Neural progenitor cell (in vitro differentiated cells): Measurements from ENCODE around the gene TRIM38. TPM values are rescaled to one million over a fixed set of nuclear protein-coding genes. Genes with fewer than 3 reads are reported as not detected.

Experiments
- DNase-seq: peaks from one replicate; pipeline ENCODE4 v3.0.0-alpha.2; 2016; ENCODE audit warnings: low spot score
- H2AFZ ChIP-seq: fragments of 200-600 bp; sonication (generic); replicated peaks from 2 replicates; pipeline ENCODE4 v1.6.1; 2016; ENCODE audit warnings: antibody characterized with exemption
- H3F3A ChIP-seq: fragments of 200-600 bp; sonication (generic); 2 replicates; pipeline ENCODE4 v1.6.1; 2016; ENCODE audit warnings: antibody characterized with exemption, low read depth
- H3K27ac ChIP-seq: fragments of 200-600 bp; sonication (generic); 2 replicates; pipeline ENCODE4 v1.5.1; 2016; ENCODE audit warnings: mild to moderate bottlenecking
- H3K27me3 ChIP-seq: fragments of 200-600 bp; sonication (generic); 2 replicates; pipeline ENCODE4 v1.6.1; 2016; ENCODE audit warnings: mild to moderate bottlenecking, moderate library complexity
- H3K36me3 ChIP-seq: fragments of 200-600 bp; sonication (generic); 2 replicates; pipeline ENCODE4 v1.5.1; 2016
- H3K4me1 ChIP-seq: fragments of 200-600 bp; sonication (generic); 2 replicates; pipeline ENCODE4 v1.6.1; 2016; ENCODE audit warnings: mixed run types
- H3K4me2 ChIP-seq: fragments of 200-600 bp; sonication (generic); 2 replicates; pipeline ENCODE4 v1.6.1; 2016
- H3K4me3 ChIP-seq: fragments of 200-600 bp; sonication (generic); 2 replicates; pipeline ENCODE4 v1.5.1; 2016
- H3K79me2 ChIP-seq: fragments of 200-600 bp; sonication (generic); 2 replicates; pipeline ENCODE4 v1.6.1; 2016; ENCODE audit warnings: low read depth
- H3K9ac ChIP-seq: fragments of 200-600 bp; sonication (generic); 2 replicates; pipeline ENCODE4 v1.6.1; 2016
- H3K9me3 ChIP-seq: fragments of 200-600 bp; sonication (generic); 2 replicates; pipeline ENCODE4 v1.5.1; 2016; ENCODE audit warnings: low read depth
- H4K20me1 ChIP-seq: fragments of 200-600 bp; sonication (generic); 2 replicates; pipeline ENCODE4 v1.6.1; 2016; ENCODE audit warnings: low read depth
- H3K27ac Mint-ChIP-seq: 3 replicates; pipeline ENCODE4 v1.8.0; 2021; ENCODE audit warnings: mixed read lengths
- H3K27me3 Mint-ChIP-seq: 2 replicates; pipeline ENCODE4 v1.8.0; 2022; ENCODE audit warnings: low read depth, mild to moderate bottlenecking, inconsistent platforms, moderate library complexity, mixed read lengths; ENCODE audit not compliant: insufficient read depth
- H3K36me3 Mint-ChIP-seq: 3 replicates; pipeline ENCODE4 v1.8.0; 2021; ENCODE audit warnings: mixed read lengths
- H3K4me1 Mint-ChIP-seq: 3 replicates; pipeline ENCODE4 v1.8.0; 2021; ENCODE audit warnings: mixed read lengths
- H3K4me3 Mint-ChIP-seq: 3 replicates; pipeline ENCODE4 v1.8.0; 2021; ENCODE audit warnings: mild to moderate bottlenecking, moderate library complexity, mixed read lengths
- H3K9me3 Mint-ChIP-seq: 3 replicates; pipeline ENCODE4 v1.8.0; 2020; ENCODE audit warnings: mixed read lengths
- CTCF ChIP-seq: fragments of 200-600 bp; sonication (generic); IDR thresholded peaks from 2 replicates; pipeline ENCODE4 v1.5.1; 2017; ENCODE audit warnings: antibody characterized with exemption, mild to moderate bottlenecking
- EZH2 ChIP-seq: fragments of 200-600 bp; sonication (generic); IDR thresholded peaks from 2 replicates; pipeline ENCODE4 v1.6.1; 2017; ENCODE audit warnings: antibody characterized with exemption, mild to moderate bottlenecking, moderate library complexity
- EZH2phosphoT487 ChIP-seq: fragments of 200-600 bp; sonication (generic); IDR thresholded peaks from 2 replicates; pipeline ENCODE4 v1.6.1; 2017; ENCODE audit warnings: antibody characterized with exemption
- total RNA-seq: library from RNA; depleted of rRNA; stranded (reverse); fragments of >200 nt; gene quantifications from 2 replicates; pipeline ENCODE4 v1.2.3, GENCODE V29; 2015; ENCODE audit warnings: low replicate concordance

The TRIM38 gene
- total RNA-seq, 1 donor from 2014 or later = 0.30 TPM

GRCh38 chr6:25987845-25988244 is 25.2 kb downstream of the TRIM38 start:
- Mint-ChIP-seq H3K4me1 (peaks cover 8% of the 10 kb centered on the region), H3K36me3 (no peaks in the 10 kb centered on the region), H3K9me3 (no peaks in the 10 kb centered on the region), H3K27ac (no peak overlapping the region), H3K27me3 (no peaks in the 10 kb centered on the region), H3K4me3 (no peak overlapping the region)
- Histone ChIP-seq H3K4me3 (no peak overlapping the region), H3F3A (peaks cover 14% of the 10 kb centered on the region), H2AFZ (no peak overlapping the region), H3K27me3 (no peaks in the 10 kb centered on the region), H3K9me3 (no peaks in the 10 kb centered on the region), H3K27ac (no peak overlapping the region), H3K4me1 (peaks cover 19% of the 10 kb centered on the region), H3K4me2 (no peak overlapping the region), H4K20me1 (no peaks in the 10 kb centered on the region), H3K36me3 (no peaks in the 10 kb centered on the region), H3K9ac (no peak overlapping the region), H3K79me2 (no peaks in the 10 kb centered on the region)
- TF ChIP-seq EZH2 (no peak), CTCF (no peak), EZH2phosphoT487 (no peak)
- DNase-seq = peak; percentile 45

DNA sequence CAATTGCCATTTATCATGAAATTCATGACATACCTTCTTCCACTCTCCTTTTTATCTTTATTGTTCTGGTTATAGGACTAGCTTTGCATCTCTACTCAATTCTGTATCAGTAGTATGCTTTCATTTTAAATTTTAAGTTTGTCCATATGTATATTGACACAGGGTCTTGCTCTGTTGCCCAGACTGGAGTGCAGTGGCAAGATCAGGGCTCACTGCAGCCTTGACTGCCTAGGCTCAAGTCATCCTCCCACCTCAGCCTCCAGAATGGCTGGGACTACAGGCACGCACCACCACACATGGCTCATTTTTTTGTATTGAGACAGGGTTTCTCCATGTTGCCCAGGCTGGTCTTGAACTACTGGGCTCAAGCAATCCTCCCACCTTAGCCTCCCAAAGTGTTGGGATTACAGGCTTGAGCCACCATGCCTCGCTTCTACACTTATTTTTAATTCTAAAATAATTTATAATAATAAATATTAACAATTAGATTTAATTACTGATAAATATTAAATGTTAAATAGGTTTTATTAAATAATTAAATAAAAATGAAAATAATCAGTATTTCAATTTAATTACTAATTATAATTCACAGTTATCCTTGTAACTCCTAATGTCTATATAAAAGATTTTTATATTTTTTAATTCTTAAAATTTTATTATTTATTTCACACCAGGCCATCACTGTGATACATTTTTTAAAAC is 27.7 kb downstream of the TRIM38 start:
- no peaks in the 10 kb centered on the region for H3K36me3 ChIP-seq
- no peaks in the 10 kb centered on the region for H3K9me3 ChIP-seq
- no peak overlapping the region for H3K9ac ChIP-seq
- peaks cover 16% of the 10 kb centered on the region for H3K4me1 ChIP-seq
- H3K4me3 ChIP-seq = no peak overlapping the region
- H3K9me3 Mint-ChIP-seq = no peaks in the 10 kb centered on the region
- no peaks in the 10 kb centered on the region for H3K79me2 ChIP-seq
- peaks cover 25% of the 10 kb centered on the region for H3F3A ChIP-seq
- no peak overlapping the region for H3K4me3 Mint-ChIP-seq
- H3K36me3 Mint-ChIP-seq = no peaks in the 10 kb centered on the region
- H4K20me1 ChIP-seq = no peaks in the 10 kb centered on the region
- peaks cover 6% of the 10 kb centered on the region for H3K4me1 Mint-ChIP-seq
- no peak overlapping the region for H3K4me2 ChIP-seq
- TF ChIP-seq CTCF (no peak), EZH2phosphoT487 (no peak), EZH2 (no peak)
- DNase-seq = no peak
- no peaks in the 10 kb centered on the region for H3K27me3 Mint-ChIP-seq
- H3K27ac ChIP-seq = no peak overlapping the region
- no peak overlapping the region for H3K27ac Mint-ChIP-seq
- H3K27me3 ChIP-seq = no peaks in the 10 kb centered on the region
- H2AFZ ChIP-seq = no peak overlapping the region

DNA sequence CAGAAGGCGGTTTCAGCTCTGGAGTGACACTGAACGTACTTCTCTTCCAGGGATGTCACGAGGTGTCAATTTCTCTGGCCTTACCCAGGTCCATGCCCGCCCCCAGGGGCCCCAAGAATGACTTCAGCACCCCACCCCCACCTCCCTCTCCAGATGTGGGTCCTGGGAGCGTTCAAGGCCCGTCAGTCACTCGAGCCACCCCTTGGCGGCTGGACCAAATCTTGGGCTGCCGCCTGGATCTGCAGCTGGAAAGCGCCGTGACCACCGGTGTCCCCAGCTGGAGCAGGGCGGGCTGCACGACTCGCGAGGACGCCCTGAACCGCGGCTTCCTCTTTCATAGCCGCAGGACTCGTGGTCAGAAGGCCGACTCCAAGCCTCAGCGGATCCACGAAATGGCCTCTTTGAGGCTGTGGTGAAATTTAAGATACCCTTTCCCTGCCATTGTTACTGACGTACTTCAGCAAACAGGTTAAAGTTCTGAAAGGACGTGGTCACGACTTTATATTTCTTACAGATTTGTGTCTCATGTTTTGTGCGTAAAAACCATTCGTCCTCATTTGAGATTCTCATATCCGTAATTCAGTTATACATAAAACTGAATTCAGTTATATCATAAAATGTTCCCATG is 29.3 kb downstream of the TRIM38 start:
- peak; percentile 72 for DNase-seq
- Histone ChIP-seq H3K4me3 (peak overlapping the region; percentile 53), H3K4me2 (peak overlapping the region; percentile 79), H3K9me3 (no peaks in the 10 kb centered on the region), H2AFZ (peak overlapping the region; percentile 27), H4K20me1 (no peaks in the 10 kb centered on the region), H3K27me3 (no peaks in the 10 kb centered on the region), H3F3A (peaks cover 21% of the 10 kb centered on the region), H3K36me3 (no peaks in the 10 kb centered on the region), H3K9ac (no peak overlapping the region), H3K79me2 (no peaks in the 10 kb centered on the region), H3K27ac (no peak overlapping the region), H3K4me1 (peaks cover 9% of the 10 kb centered on the region)
- no peaks in the 10 kb centered on the region for H3K36me3 Mint-ChIP-seq
- H3K4me1 Mint-ChIP-seq = peaks cover 5% of the 10 kb centered on the region
- H3K9me3 Mint-ChIP-seq = no peaks in the 10 kb centered on the region
- H3K27ac Mint-ChIP-seq = no peak overlapping the region
- H3K4me3 Mint-ChIP-seq = peak overlapping the region; percentile 86
- TF ChIP-seq CTCF = no peak
- no peak for TF ChIP-seq EZH2
- no peak for TF ChIP-seq EZH2phosphoT487
- H3K27me3 Mint-ChIP-seq = no peaks in the 10 kb centered on the region
